ENCODE measurements around the gene WDR18. TPM values are rescaled to one million over a fixed set of nuclear protein-coding genes. Genes with fewer than 3 reads are reported as not detected.
A peak's percentile ranks its signal among the peaks of the same experiment; 100 is the strongest.
"Not testable (repeated sequence)": the region's sequence is repeated elsewhere in the genome, so short reads cannot be mapped to it uniquely, and the experiment has no call there.

Gene WDR18
- total and polyA plus RNA-seq, 2 donors (not counting 1 experiment from before 2014, with no cell fraction given): 10.0 to 42.3 TPM

DNA sequence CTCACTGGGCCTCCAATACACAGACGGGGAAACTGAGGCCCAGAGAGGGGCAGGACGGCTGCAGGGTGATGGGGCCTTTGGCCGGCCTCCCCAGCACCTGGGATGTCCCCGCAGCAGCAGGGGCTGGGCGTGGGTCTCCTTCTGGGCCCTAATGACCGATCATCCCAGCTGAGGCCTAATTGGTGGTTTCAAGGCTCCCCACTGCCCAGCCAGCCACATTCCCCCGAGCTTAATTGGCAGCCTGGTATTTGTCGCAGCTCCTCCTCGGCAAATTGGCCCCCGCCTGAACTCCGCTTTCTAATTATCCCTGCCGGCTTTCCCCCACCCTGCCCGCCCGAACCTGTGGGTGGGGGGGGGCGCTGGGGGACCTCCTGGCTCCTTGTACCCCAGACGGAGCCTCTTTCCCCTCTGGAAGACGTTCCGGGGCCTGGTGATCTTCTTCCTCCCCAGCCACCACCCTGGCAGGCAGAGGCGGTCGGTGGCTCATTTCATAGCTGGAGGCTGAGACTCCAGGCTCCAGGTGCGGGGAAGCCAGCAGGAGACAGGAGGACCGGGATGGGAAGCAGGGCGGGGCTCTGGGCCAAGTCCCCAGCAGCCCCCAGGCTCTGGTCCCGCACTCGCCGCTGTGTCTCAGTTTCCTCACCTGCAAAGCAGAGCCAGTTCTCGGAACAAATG lies 27.2 kb upstream of the WDR18 start:
- peaks cover under 1% of the 10 kb centered on the region for H3K36me3 ChIP-seq (ENCODE audit: control insufficient read depth, insufficient read depth, low read length)
- H3K9ac ChIP-seq (ENCODE audit: insufficient read depth, low read length): no peak overlapping the region
- no peak overlapping the region for H3K4me2 ChIP-seq (ENCODE audit: extremely low read depth, insufficient read depth, low read length)
- H4K20me1 ChIP-seq (ENCODE audit: control insufficient read depth, extremely low read depth, insufficient read depth, low read length): no peaks in the 10 kb centered on the region
- H2AFZ ChIP-seq (ENCODE audit: low read length): no peak overlapping the region
- no peaks in the 10 kb centered on the region for H3K27me3 ChIP-seq (ENCODE audit: control insufficient read depth, insufficient read depth, low read length)
- no peak overlapping the region for H3K4me3 ChIP-seq (replicated peaks in 1 of 4; ENCODE audit: control extremely low read depth in 1 of 4, insufficient read depth in 1 of 4, low read depth in 3 of 4, low read length in 4 of 4)
- peak; percentile 21 to 65 for DNase-seq (ENCODE audit: low read depth in 2 of 2)
- H3K4me1 ChIP-seq (ENCODE audit: control insufficient read depth, extremely low read depth, insufficient read depth, low read length): peaks cover 7% of the 10 kb centered on the region
- peaks cover 16% of the 10 kb centered on the region for H3K79me2 ChIP-seq (ENCODE audit: control insufficient read depth, insufficient read depth, low read length)
- no peaks in the 10 kb centered on the region for H3K9me3 ChIP-seq (ENCODE audit: control insufficient read depth, insufficient read depth, low read depth, low read length)
- H3K27ac ChIP-seq (ENCODE audit: insufficient read depth, low read length): no peak overlapping the region
- no peak for TF ChIP-seq EZH2 (IDR thresholded peaks at IDR 0.05; ENCODE audit: low read length, missing control alignments)
- TF ChIP-seq CTCF (conservative IDR thresholded peaks at IDR 0.05 in 1 of 2, IDR thresholded peaks at IDR 0.05 in 1 of 2; ENCODE audit: low read depth in 1 of 2, low read length in 2 of 2): no peak

DNA sequence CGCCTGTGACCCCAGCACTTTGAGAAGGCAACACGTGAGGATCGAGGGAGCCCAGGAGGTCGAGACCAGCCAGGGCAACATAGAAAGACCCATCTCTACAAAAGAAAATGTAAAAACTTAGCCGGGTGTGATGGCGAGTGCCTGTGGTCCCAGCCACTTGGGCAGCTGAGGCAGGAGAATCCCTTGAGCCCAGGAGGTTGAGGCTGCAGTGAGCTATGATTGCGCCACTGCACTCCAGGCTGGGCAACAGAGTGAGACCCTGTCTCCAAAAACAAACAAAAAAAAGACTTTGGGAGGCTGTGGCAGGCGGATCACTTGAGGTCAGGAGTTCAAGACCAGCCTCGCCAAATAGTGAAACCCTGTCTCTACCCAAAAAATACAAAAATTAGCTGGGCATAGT lies 26.6 kb upstream of the WDR18 start:
- peaks cover 14% of the 10 kb centered on the region for H3K79me2 ChIP-seq (ENCODE audit: control insufficient read depth, insufficient read depth, low read length)
- H3K9me3 ChIP-seq (ENCODE audit: control insufficient read depth, insufficient read depth, low read depth, low read length); H3K4me1 ChIP-seq (ENCODE audit: control insufficient read depth, extremely low read depth, insufficient read depth, low read length); H3K4me3 ChIP-seq (replicated peaks in 1 of 4; ENCODE audit: control extremely low read depth in 1 of 4, insufficient read depth in 1 of 4, low read depth in 3 of 4, low read length in 4 of 4); H3K36me3 ChIP-seq (ENCODE audit: control insufficient read depth, insufficient read depth, low read length); H2AFZ ChIP-seq (ENCODE audit: low read length); H4K20me1 ChIP-seq (ENCODE audit: control insufficient read depth, extremely low read depth, insufficient read depth, low read length); H3K27ac ChIP-seq (ENCODE audit: insufficient read depth, low read length); H3K27me3 ChIP-seq (ENCODE audit: control insufficient read depth, insufficient read depth, low read length); H3K4me2 ChIP-seq (ENCODE audit: extremely low read depth, insufficient read depth, low read length); H3K9ac ChIP-seq (ENCODE audit: insufficient read depth, low read length); DNase-seq (ENCODE audit: low read depth in 2 of 2): not testable (repeated sequence)

- Histone ChIP-seq H3K79me2 (ENCODE audit: control insufficient read depth, insufficient read depth, low read length) (peaks cover 7% of the 10 kb centered on the region), H3K36me3 (ENCODE audit: control insufficient read depth, insufficient read depth, low read length) (peaks cover 9% of the 10 kb centered on the region), H3K9ac (ENCODE audit: insufficient read depth, low read length) (no peak overlapping the region), H2AFZ (ENCODE audit: low read length) (no peak overlapping the region), H3K4me1 (ENCODE audit: control insufficient read depth, extremely low read depth, insufficient read depth, low read length) (peaks cover 5% of the 10 kb centered on the region), H3K4me3 (replicated peaks in 1 of 4; ENCODE audit: control extremely low read depth in 1 of 4, insufficient read depth in 1 of 4, low read depth in 3 of 4, low read length in 4 of 4) (no peak overlapping the region), H3K27me3 (ENCODE audit: control insufficient read depth, insufficient read depth, low read length) (no peaks in the 10 kb centered on the region), H3K27ac (ENCODE audit: insufficient read depth, low read length) (no peak overlapping the region), H3K9me3 (ENCODE audit: control insufficient read depth, insufficient read depth, low read depth, low read length) (no peaks in the 10 kb centered on the region), H3K4me2 (ENCODE audit: extremely low read depth, insufficient read depth, low read length) (no peak overlapping the region), H4K20me1 (ENCODE audit: control insufficient read depth, extremely low read depth, insufficient read depth, low read length) (no peaks in the 10 kb centered on the region)
- TF ChIP-seq EZH2 (IDR thresholded peaks at IDR 0.05; ENCODE audit: low read length, missing control alignments) (no peak), CTCF (conservative IDR thresholded peaks at IDR 0.05 in 1 of 2, IDR thresholded peaks at IDR 0.05 in 1 of 2; ENCODE audit: low read depth in 1 of 2, low read length in 2 of 2) (no peak)
- peak; percentile 9 to 70 for DNase-seq (ENCODE audit: low read depth in 2 of 2)
Measured at GRCh38 chr19:958967-959855, 24.9 kb upstream of the WDR18 start.

Data from fibroblast of lung (primary cell).